WTC11 (cell line): ENCODE measurements around the gene LPP.

ENCODE experiments used
- CREM ChIP-seq: sonication (generic); formaldehyde crosslinking; IDR thresholded peaks from 2 replicates; pipeline ENCODE4 v1.8.1; 2022; ENCODE audit warnings: mild to moderate bottlenecking, missing genetic modification reagents, moderate library complexity
- CTCF ChIP-seq: fragments of 200-600 bp; IDR thresholded peaks from 2 replicates; pipeline ENCODE4 v1.8.0; 2022; ENCODE audit warnings: antibody characterized with exemption
- E2F1 ChIP-seq: sonication (generic); formaldehyde crosslinking; IDR thresholded peaks from 2 replicates; pipeline ENCODE4 v1.8.0; 2022; ENCODE audit warnings: mild to moderate bottlenecking, missing genetic modification reagents
- MYBL2 ChIP-seq: sonication (generic); formaldehyde crosslinking; IDR thresholded peaks from 2 replicates; pipeline ENCODE4 v1.8.1; 2023; ENCODE audit warnings: mild to moderate bottlenecking, moderate library complexity, missing genetic modification reagents
- TEAD1 ChIP-seq: sonication (generic); formaldehyde crosslinking; IDR thresholded peaks from 2 replicates; pipeline ENCODE4 v1.8.0; 2022; ENCODE audit warnings: mild to moderate bottlenecking, missing genetic modification reagents
- USF2 ChIP-seq: sonication (generic); formaldehyde crosslinking; IDR thresholded peaks from 2 replicates; pipeline ENCODE4 v1.8.1; 2023; ENCODE audit warnings: mild to moderate bottlenecking, missing genetic modification reagents, moderate library complexity
- ZMAT4 ChIP-seq: fragments of 250-450 bp; sonication (Bioruptor Pico); IDR thresholded peaks from 2 replicates; pipeline ENCODE4 v1.9.0; 2021; ENCODE audit warnings: mild to moderate bottlenecking
- ZNF512 ChIP-seq: sonication (generic); formaldehyde crosslinking; IDR thresholded peaks from 2 replicates; pipeline ENCODE4 v1.8.1; 2022; ENCODE audit warnings: missing genetic modification reagents, borderline replicate concordance
- ZSCAN18 ChIP-seq: fragments of 250-450 bp; sonication (Bioruptor Pico); IDR thresholded peaks from 2 replicates; pipeline ENCODE4 v2.1.2; 2022; ENCODE audit warnings: mild to moderate bottlenecking, moderate library complexity

- TF ChIP-seq CTCF = no peak
- TF ChIP-seq ZSCAN18 (CRISPR knock-in tag) = no peak
- no peak for TF ChIP-seq E2F1 (CRISPR knock-in tag)
- no peak for TF ChIP-seq TEAD1 (CRISPR knock-in tag)
- TF ChIP-seq CREM = no peak
- no peak for TF ChIP-seq USF2 (CRISPR knock-in tag)
- no peak for TF ChIP-seq MYBL2 (CRISPR knock-in tag)
- no peak for TF ChIP-seq ZNF512 (CRISPR knock-in tag)
- TF ChIP-seq ZMAT4 (CRISPR knock-in tag) = no peak
Measured at GRCh38 chr3:188208516-188208981, 54.6 kb downstream of the LPP start.
